OCI-LY3 (cell line): ENCODE results near the gene KCTD16.

Experiments used
- CTCF ChIP-seq: fragments of 200-600, 300-600 bp; sonication (generic); IDR thresholded peaks from 2 replicates; pipeline ENCODE4 v1.5.1; 2014; ENCODE audit warnings: antibody characterized with exemption, low read length, low read depth
- EZH2phosphoT487 ChIP-seq: fragments of 200-600 bp; shearing (Covaris generic); IDR thresholded peaks from 2 replicates; pipeline ENCODE4 v1.6.1; 2018; ENCODE audit warnings: antibody characterized with exemption, mixed run types, low read depth

GRCh38 chr5:144227363-144227999, 56.8 kb downstream of the KCTD16 start:
- TF ChIP-seq CTCF: no peak
- no peak for TF ChIP-seq EZH2phosphoT487
